ENCODE data around the gene ESYT2.
A peak's percentile ranks its signal among the peaks of the same experiment; 100 is the strongest.

ESYT2 gene

DNA sequence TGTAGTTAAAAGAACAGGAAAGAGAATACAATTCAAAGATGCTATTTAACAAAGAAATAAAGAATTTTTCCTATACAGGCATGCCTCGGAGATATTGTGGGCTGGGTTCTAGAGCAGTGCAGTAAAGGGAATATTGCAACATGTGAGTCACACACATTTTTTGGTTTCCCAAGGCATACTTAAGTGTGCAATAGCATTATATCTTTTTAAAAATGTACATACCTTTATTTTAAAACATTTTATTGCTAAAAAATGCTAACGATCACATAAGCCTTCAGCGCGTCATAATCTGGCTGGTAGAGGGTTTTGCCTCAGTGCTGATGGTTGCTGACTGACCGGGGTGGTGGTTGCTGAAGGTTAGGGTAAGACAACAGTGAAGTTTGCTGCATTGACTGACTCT, 54.4 kb downstream of the ESYT2 start:
- DNase-seq = no peak

DNA sequence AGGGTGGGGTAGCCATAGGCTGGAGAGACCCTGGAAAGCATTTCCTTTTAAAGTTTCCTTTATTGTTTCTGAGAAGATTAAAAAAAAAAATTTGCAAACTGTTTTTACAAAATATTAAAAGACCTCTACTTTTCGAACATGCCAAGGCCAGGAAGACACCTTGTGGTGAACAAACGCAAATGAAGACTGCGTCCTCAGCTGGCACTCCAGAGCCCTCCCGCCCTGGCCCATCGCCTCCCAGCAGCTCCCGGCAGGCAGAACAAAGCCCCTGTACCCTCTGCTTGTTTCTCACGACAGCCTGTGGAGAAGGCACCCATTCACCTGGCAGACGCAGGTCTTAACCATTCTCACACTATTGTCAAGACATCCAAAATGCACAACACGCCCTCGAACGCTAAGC, 56.4 kb downstream of the ESYT2 start:
- no peak for DNase-seq

DNA sequence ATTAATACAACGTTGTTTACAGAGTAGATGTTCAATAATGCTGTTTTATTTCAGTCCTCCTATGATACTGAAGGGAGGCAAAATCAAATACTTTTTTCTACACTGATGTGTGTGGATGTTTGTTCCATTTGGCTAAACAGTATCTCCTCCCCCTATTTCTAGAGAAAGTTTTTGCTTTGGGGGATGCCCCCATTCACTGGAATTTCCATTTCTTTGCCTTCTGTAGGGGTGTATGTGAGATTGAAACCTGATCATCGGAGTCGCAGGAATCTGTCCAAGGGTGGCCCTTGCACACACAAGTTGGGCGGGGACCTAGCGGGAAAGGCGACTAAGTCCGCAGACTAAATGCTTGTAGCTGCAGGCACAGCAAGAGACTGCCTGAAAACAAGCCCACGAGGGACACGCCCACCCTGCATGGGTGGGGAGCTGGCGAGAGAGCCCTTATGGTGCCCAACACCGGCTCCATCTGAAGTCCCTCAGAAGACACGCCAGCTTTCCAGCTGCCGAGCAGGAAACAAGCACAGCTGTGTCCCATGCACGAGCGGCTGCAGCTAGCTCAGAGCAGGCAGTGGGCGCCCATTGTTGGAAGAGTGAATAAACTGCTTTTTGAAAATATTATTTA, 58.0 kb downstream of the ESYT2 start:
- no peak for DNase-seq

DNA sequence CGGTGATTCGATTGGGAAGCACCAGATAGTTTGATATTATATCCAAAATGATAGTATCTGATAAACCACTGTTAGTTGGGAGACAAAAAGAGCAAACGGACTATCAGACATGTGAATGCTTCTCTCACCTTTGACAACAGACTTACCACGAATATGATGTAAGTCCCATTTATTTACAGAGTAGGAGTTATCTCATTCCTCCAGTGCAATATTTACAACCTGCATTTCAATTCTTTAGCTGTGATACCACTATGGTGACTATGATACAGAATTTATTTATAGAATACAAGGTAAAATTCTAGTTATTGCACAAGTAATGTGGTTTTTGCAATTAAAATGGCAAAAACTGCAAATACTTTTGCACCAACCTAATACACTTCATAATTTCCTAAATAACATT, 61.6 kb downstream of the ESYT2 start:
- no peak for DNase-seq

DNA sequence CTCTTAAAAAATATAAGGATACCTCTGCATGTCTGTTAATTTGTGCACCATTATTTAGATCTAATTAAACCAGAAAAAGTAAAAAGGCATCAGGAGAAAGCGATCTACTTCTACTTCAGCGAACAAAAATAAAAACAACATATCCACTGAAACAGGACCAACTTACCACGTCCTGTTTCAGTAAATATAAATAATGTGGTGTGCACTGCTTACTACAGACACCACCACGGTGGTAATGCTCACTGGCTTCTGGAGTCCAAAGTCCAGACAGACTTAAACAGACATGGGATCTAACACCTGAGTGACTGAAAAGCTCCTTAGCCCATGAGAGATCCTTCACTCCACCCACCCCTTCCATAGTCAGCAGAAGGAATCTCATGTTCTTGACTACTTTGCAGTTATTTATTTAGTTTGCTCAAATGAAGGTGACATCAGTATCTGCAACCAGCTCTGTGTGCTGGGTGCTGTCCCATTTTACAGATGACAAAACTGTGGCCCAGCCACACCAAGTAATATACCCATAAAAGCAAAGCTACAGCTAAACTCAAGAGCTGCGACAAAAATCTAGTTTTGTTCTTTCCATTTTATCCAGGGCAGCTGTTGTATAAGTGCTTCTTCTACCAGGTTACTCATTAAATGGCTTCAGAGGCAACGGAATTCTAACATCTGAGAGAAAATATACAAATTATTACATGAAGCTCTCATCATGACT, 62.6 kb downstream of the ESYT2 start:
- DNase-seq = no peak

DNA sequence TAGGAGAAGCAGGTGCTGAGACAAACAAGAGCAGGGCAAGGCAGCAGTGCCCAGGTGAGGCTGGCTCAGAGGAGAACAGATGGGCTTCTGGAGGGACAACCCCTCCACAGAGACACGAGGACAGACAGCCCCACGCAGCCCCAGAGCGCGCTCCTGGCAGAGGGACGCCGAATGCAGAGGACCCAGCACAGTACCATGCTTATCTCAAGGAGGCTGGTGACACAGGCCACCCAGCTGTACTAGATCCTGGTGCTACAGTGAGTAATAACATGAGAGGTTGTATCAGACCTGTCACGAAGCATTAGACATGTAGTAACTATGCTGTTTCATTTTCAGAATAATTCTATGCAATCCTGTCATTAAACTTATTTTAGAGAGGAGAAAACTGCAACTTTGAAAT, 64.3 kb downstream of the ESYT2 start:
- DNase-seq = no peak

DNA sequence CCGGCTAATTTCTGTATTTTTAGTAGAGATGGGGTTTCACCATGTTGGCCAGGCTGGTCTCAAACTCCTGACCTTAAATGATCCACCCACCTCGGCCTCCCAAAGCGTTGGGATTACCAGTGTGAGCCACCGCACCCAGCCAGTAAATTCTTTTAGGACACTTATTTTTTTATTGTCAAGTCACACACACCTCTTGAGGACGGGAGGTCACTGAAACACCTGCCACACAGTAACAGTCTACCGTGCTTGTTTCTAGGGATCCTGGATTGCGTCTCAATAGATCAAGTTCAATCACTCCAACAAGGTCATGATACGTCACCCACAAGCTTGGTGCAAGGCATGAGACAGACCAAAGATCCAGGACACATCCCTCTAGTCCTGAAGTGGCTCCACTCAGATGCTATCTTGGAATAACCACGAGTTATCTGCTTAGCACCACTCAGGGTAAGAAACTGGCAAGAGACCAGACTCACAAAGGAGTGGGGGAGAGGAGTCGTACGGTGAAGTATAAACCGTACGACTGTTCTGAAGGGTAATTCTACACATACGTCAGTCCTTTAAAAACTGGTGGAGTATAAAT, 65.8 kb downstream of the ESYT2 start:
- DNase-seq = no peak

DNA sequence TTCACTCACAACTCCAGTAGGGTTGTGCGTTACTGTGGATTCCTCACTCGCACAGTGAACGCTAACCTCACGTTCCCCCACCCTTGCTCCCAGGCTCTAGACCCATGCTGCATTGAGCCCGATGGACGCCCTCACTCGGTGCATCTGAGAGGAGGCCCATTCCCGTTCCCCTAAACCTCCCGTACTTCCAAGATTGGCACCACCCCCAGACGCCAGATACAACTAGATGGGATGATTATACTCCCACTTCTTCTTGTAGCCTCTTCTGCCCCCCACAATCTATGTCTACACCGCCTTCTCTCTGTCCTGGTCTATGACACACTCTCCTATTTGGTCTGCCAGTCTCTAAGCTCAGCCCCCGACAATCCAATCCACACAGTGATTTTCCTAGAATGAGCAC, 67.4 kb downstream of the ESYT2 start:
- no peak for DNase-seq

DNA sequence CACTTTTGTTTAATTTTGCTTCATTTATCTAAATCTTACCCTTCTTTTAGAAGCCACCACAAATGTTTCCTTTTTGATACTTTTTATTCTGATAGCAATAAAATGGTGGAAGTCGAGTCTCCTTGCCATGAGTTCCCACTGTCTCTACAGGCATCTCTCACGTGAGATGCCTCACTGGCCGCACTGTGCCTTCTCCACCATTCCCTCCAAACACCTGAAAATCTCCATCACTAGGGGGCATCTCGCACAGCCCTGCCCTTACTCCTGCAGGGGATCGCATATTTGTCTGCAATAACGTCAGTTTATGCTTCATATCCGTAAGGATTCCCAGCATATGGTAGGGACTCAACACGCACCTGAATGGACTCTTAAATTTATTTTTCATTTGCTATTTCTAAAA, 68.4 kb downstream of the ESYT2 start:
- no peak for DNase-seq

DNA sequence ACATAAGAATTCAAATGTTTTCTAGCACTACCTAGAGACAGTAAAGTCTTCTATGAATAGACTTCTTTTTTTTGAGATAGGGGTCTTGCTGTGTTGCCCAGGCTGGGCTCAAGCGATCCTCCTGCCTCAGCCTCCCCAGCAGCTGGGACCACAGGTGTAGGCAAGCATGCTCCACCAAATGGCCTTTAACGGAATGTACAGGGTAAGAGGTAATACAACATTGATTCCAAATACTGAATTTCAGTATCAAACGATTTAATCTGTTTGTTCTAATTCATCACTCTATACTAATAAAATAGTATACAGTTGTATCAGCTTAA, 68.9 kb downstream of the ESYT2 start:
- no peak for DNase-seq

DNA sequence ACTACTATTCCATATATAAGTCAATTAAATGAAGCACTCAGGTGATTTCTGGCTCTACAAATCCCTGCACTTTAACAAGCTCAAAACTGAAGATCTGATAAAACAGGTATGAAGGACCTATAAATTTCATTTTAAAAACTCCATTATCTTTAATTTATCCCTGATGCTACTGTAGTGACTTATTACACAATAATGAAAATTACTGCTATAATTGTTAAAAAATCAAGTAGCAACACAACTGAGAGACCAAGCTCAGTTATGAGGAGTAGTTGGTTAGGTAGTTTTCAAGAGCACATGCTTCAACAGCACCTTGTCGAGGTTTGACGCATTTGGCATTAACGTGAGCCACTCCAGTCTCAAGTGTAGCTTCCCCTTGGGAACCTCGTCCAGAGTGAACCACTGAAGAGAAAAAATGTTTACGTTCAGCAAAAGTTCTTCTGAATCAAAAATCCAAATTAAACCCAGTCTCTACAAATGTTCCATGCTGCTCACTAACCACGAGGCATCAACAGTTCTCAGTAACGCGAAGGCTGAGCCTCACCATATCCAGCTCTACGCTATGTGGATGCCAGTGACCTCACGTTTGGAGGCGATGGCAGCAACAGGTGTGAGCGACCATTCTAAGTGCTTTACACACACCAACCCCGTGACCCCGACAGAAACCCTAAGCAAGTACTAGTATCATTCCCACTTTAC, 69.4 kb downstream of the ESYT2 start:
- no peak for DNase-seq

DNA sequence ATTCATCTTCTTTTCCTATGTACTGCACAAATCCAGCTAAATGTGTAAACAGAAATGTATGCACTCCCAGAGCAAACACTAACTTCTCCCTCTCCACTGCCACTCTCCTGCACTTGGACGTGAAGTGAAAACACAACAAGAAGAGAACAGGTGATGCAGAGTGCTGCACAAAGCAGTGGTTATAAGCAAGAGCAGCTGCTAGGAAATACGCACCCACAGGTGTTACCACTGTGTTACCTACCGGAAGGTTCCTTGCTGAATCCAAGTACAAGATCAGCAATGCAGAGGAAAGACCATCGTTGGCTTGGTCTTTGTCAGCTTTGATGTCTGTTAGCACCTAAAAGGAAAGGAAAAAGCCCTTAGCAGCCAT, 70.1 kb downstream of the ESYT2 start:
- DNase-seq = no peak

DNA sequence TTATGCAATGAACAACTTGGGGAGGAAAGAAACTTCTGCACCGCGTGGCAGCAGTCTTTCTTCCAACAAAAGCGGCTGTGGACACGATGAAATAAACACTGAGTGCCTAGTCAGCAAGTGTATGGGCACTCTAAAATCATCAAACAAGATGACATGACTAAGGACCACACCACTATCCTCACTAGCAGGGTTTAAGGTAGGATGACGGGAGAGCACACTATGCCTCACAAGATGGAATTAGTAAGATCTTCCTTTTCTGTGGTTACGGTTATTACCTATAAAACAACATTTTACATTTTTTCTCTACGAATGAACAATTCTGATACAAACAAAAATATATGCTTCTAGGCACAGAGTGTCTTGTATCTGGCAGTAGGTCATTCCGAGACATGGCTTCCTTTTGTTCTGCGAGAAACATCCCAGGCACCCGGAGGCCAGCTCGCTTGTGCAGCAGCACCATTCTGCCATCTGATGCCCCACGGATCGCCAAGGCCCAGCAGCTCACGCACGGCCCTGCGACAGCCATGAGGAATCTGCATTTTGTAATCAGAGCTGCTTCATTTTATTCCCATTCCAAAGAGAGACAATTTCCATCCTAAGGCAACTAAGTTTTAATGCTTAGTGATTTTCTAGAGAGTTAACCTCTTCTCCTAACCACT, 70.6 kb downstream of the ESYT2 start:
- DNase-seq = no peak

DNA sequence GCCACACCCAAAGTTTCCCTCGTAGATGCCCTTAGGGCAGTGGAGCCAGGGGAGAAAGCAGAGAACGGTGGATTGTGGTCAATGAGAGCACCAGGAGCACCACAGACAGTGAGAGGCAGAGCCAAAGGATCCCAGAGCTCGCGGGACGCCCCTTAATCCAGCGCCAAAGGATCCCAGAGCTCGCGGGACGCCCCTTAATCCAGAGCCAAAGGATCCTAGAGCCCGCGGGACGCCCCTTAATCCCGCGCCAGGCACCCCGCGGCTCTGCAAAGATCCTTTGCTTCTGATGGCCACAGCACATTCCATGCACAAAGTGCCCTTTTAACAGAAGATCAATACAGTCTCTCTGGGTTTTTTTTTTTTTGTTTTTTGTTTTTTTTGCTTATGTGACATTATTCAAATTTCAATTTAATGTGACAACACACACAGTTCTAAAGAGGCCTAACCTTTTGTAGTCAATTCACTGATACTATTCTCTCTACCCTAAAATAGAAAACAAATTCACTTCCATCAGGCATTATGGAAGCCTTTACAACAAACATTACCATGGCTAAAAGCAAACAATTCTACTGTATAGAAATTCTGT, 71.8 kb downstream of the ESYT2 start:
- DNase-seq = no peak

DNA sequence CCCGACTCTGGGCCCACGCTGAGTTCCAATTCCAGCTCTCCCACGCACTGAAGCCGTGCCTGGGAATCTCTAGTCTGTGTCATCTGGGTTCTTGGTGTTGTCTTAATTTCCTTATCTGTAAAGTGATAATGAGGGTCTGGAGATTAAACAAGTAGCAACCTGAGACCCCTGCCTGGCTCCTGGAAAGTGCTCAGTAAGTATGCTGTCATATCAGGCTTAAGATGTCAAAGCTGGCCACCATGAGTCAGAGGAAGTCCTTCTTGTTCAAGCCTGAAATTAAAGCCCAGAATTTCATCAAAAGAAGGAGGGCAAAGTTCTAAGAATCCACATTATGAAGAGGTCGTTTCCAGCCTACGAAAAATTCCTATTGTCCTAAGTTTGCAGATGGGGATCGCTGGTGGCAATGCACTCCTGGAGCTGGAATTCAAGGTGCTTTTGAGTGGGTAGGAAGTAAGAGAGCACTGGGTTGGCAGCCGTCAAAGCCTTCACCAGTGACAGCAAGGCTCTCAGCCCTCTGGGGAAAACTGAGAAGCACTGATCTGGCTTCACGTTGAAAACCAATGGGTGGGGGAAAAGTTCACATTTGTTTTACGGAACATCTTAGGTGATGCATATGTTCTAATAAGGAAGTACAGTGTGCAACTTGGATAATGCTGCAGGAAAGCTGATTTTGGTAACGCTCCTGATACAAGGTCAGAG, 74.4 kb downstream of the ESYT2 start:
- peak in 1 of 56 donors; percentile 11 for DNase-seq

DNA sequence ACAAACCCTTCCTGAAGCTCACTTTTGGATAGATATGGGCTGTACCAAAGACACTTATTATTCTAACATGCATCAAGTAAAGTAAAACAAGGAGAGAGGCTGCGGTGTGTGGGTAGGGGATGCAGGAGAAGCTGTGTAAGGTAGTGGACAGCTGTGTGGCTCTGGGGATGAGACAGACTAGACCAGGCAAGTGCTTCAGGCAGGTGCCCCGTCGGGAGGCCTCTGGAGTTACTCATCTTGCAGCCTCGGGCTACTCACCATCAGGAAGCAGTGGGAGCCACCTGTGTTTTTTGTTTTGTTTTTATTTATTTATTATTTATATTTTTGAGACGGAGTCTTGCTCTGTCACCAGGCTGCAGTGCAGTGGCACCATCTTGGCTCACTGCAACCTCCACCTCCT, 75.4 kb downstream of the ESYT2 start:
- no peak for DNase-seq

DNA sequence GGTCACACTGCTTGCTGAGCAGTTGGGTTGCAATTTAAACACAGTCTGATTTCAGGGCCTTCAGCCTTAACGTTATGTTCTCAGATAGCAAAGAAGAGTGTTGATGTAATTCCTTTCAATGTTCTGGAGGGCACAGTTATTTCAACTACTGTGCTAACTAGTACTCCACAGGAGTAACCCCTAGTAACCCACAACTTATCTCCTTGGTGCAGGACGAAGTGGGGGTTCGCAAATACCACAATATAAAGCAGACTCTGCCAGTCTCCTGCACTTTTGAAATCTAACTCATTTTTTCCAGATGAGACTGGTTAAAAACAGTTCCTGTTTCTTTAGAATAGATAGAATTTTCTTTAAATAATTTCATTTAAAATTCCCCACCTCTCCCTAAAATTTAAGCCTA, 77.6 kb downstream of the ESYT2 start:
- DNase-seq = no peak

DNA sequence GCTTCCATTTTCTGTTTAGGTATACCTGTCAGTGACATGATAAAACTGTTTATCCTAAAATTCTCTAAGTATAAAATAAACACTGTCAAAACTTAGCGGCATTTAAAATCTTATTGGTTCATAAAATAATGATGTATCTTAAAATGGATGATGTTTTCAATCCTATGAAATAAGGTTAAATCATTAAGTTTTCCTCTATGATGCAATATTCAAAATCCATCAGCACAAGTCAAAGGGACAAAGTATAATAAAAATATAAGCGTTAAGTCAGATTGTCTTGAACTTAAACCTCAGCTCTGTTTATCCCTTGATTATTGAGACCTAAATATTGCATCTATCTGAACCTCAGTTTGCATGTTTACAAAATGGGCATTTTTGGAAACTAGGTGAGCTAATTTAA, 78.1 kb downstream of the ESYT2 start:
- no peak for DNase-seq

DNA sequence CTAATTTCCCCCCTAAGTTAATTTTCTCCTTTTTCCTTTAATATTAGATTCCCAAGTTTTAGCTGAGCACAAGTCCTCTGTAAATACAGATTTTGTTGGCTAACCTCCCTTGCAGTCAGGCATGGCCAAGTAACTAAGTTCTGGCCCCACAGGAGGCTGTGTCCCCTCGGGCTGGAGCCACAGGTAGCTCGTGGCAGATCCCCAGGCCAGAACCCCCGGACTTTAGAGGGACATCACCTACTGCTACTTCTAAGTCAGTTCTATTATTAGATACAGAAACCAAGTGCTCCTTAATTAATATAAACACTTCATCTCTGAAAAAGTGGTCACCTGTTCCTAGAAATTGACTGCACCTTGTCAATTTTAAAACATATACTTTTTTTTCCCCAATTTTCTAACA, 78.6 kb downstream of the ESYT2 start:
- no peak for DNase-seq

DNA sequence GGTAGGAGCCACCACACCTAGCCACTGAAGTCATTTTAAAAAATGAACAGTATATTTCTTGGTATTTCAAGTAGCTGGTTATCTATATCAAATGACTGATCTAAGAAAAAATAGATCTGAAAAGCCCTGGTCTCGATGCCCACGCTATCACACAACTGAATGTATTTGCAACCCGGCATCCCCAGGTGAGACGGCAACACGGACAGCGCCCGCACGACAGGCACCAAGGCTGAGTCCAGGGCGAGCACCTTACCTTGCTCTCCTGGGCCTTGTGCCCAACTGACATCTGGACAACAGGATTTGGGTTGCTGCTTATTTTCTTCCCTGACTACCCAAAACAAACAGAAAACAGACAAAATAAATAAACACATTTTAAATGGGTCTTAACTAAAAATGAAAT, 79.9 kb downstream of the ESYT2 start:
- DNase-seq = no peak

DNA sequence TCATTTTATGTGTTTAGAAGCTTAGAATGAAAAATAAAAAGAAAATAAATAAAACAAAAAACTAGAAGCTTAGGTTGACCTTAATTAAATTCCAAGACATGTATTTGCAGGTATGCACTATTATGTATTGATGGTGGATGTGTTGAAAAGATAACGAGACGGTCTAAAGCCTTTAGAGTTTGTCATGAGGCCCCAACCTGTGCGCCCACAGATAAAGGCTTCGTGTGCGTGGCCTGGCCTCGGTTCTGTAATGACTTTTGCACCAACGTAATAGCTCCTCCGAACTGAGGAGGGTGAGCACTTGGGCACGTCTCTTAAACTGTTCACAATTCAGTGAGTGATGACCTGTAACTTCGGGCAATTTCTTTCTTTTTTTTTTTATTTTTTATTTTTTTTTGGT, 81.0 kb downstream of the ESYT2 start:
- no peak for DNase-seq

All from nucleus accumbens (tissue), 56 donors.